Stimulated activated naive CD4-positive, alpha-beta T cell treated with Interleukin-2 at 50 U/mL for 16 hours (primary cell): ENCODE measurements around the gene OPRD1.
A peak's percentile ranks its signal among the peaks of the same experiment; 100 is the strongest.

Experiments
- DNase-seq: peaks from one replicate; lab custom pipeline; 2025; lab: John Stamatoyannopoulos, UW

Gene OPRD1

GRCh38 chr1:28885472-28885877 is 73.5 kb downstream of the OPRD1 start:
- DNase-seq, result peak; percentile 5

- no peak for DNase-seq
Observed at GRCh38 chr1:28885977-28886730, 74.2 kb downstream of the OPRD1 start.

- peak; percentile 89 for DNase-seq
Observed at GRCh38 chr1:28886731-28887418, 74.9 kb downstream of the OPRD1 start.

- peak; percentile 24 for DNase-seq
Observed at GRCh38 chr1:28887419-28887834, 75.5 kb downstream of the OPRD1 start.

GRCh38 chr1:28887835-28888682 is 76.1 kb downstream of the OPRD1 start:
- DNase-seq, result no peak

- no peak for DNase-seq
Observed at GRCh38 chr1:28888915-28889314, 76.9 kb downstream of the OPRD1 start.

GRCh38 chr1:28889357-28889756 is 77.4 kb downstream of the OPRD1 start:
- DNase-seq, result no peak

GRCh38 chr1:28890435-28890834 is 78.5 kb downstream of the OPRD1 start:
- DNase-seq, result no peak

- no peak for DNase-seq
Observed at GRCh38 chr1:28890836-28891235, 78.9 kb downstream of the OPRD1 start.

- no peak for DNase-seq
Observed at GRCh38 chr1:28891256-28891655, 79.3 kb downstream of the OPRD1 start.

GRCh38 chr1:28893403-28894102 is 81.6 kb downstream of the OPRD1 start:
- DNase-seq, result no peak

GRCh38 chr1:28894785-28895184 is 82.8 kb downstream of the OPRD1 start:
- no peak for DNase-seq

- DNase-seq, result no peak
Observed at GRCh38 chr1:28895896-28896608, 84.1 kb downstream of the OPRD1 start.

- no peak for DNase-seq
Observed at GRCh38 chr1:28896609-28896986, 84.6 kb downstream of the OPRD1 start.

GRCh38 chr1:28897789-28898188 is 85.8 kb downstream of the OPRD1 start:
- DNase-seq, result no peak

GRCh38 chr1:28898405-28898881 is 86.5 kb downstream of the OPRD1 start:
- no peak for DNase-seq

- no peak for DNase-seq
Observed at GRCh38 chr1:28899267-28899666, 87.3 kb downstream of the OPRD1 start.

- DNase-seq, result no peak
Observed at GRCh38 chr1:28900562-28900961, 88.6 kb downstream of the OPRD1 start.

GRCh38 chr1:28902738-28903137 is 90.8 kb downstream of the OPRD1 start:
- no peak for DNase-seq

- no peak for DNase-seq
Observed at GRCh38 chr1:28905921-28906666, 94.1 kb downstream of the OPRD1 start.

- DNase-seq, result no peak
Observed at GRCh38 chr1:28909198-28909597, 97.2 kb downstream of the OPRD1 start.
